ENCODE data around the gene TMEM45B.
"Not testable (repeated sequence)": the region's sequence is repeated elsewhere in the genome, so short reads cannot be mapped to it uniquely, and the experiment has no call there.

TMEM45B gene

GRCh38 chr11:129792663-129793062 lies 23.0 kb upstream of the TMEM45B start:
- Mint-ChIP-seq H3K27ac (no peak overlapping the region), H3K36me3 (peaks cover 9% of the 10 kb centered on the region), H3K9me3 (ENCODE audit: low read depth) (no peaks in the 10 kb centered on the region), H3K4me3 (no peak overlapping the region), H3K4me1 (ENCODE audit: low read depth) (peaks cover 11% of the 10 kb centered on the region), H3K27me3 (peaks cover 2% of the 10 kb centered on the region)

- Mint-ChIP-seq H3K4me1 (ENCODE audit: low read depth) (peaks cover 17% of the 10 kb centered on the region), H3K27me3 (peaks cover 2% of the 10 kb centered on the region), H3K36me3 (peaks cover 17% of the 10 kb centered on the region)
These were observed 20.6 kb upstream of the TMEM45B start for GRCh38 chr11:129795089-129795488.

GRCh38 chr11:129798212-129798611 lies 17.4 kb upstream of the TMEM45B start:
- Mint-ChIP-seq H3K4me1 (ENCODE audit: low read depth) (peaks cover 23% of the 10 kb centered on the region), H3K36me3 (peaks cover 20% of the 10 kb centered on the region), H3K9me3 (ENCODE audit: low read depth) (peaks cover 8% of the 10 kb centered on the region), H3K27ac (no peak overlapping the region), H3K27me3 (no peaks in the 10 kb centered on the region), H3K4me3 (no peak overlapping the region)

More at GRCh38 chr11:129795089-129795488, 20.6 kb upstream of the TMEM45B start:
- Mint-ChIP-seq H3K27ac (no peak overlapping the region), H3K4me3 (no peak overlapping the region), H3K9me3 (ENCODE audit: low read depth) (peaks cover 5% of the 10 kb centered on the region)

GRCh38 chr11:129800162-129800561 lies 15.5 kb upstream of the TMEM45B start:
- H3K4me1 Mint-ChIP-seq (ENCODE audit: low read depth), result peaks cover 42% of the 10 kb centered on the region
- H3K27me3 Mint-ChIP-seq, H3K4me3 Mint-ChIP-seq, H3K27ac Mint-ChIP-seq: not testable (repeated sequence)
- H3K36me3 Mint-ChIP-seq, result peaks cover 20% of the 10 kb centered on the region
- peaks cover 10% of the 10 kb centered on the region for H3K9me3 Mint-ChIP-seq (ENCODE audit: low read depth)

GRCh38 chr11:129800655-129801054 lies 15.0 kb upstream of the TMEM45B start:
- H3K4me1 Mint-ChIP-seq (ENCODE audit: low read depth), result peaks cover 46% of the 10 kb centered on the region
- no peak overlapping the region for H3K27ac Mint-ChIP-seq
- no peak overlapping the region for H3K4me3 Mint-ChIP-seq
- no peaks in the 10 kb centered on the region for H3K27me3 Mint-ChIP-seq
- peaks cover 11% of the 10 kb centered on the region for H3K9me3 Mint-ChIP-seq (ENCODE audit: low read depth)
- peaks cover 15% of the 10 kb centered on the region for H3K36me3 Mint-ChIP-seq

GRCh38 chr11:129803533-129803932 lies 12.1 kb upstream of the TMEM45B start:
- H3K4me3 Mint-ChIP-seq, result peak overlapping the region; percentile 69
- H3K4me1 Mint-ChIP-seq (ENCODE audit: low read depth), result peaks cover 57% of the 10 kb centered on the region
- peak overlapping the region; percentile 46 for H3K27ac Mint-ChIP-seq
- peaks cover 10% of the 10 kb centered on the region for H3K9me3 Mint-ChIP-seq (ENCODE audit: low read depth)
- H3K36me3 Mint-ChIP-seq, result peaks cover 15% of the 10 kb centered on the region
- H3K27me3 Mint-ChIP-seq, result no peaks in the 10 kb centered on the region

GRCh38 chr11:129804012-129804411 lies 11.6 kb upstream of the TMEM45B start:
- H3K4me1 Mint-ChIP-seq (ENCODE audit: low read depth), result peaks cover 56% of the 10 kb centered on the region
- H3K36me3 Mint-ChIP-seq, result peaks cover 15% of the 10 kb centered on the region
- H3K27ac Mint-ChIP-seq, result no peak overlapping the region
- H3K27me3 Mint-ChIP-seq, result no peaks in the 10 kb centered on the region
- H3K4me3 Mint-ChIP-seq, result peak overlapping the region; percentile 69
- H3K9me3 Mint-ChIP-seq (ENCODE audit: low read depth), result peaks cover 8% of the 10 kb centered on the region

GRCh38 chr11:129808241-129808640 lies 7.4 kb upstream of the TMEM45B start:
- H3K4me1 Mint-ChIP-seq (ENCODE audit: low read depth), result peaks cover 50% of the 10 kb centered on the region
- not testable (repeated sequence) for H3K4me3 Mint-ChIP-seq, H3K27ac Mint-ChIP-seq, H3K36me3 Mint-ChIP-seq, H3K27me3 Mint-ChIP-seq
- H3K9me3 Mint-ChIP-seq (ENCODE audit: low read depth), result peaks cover 11% of the 10 kb centered on the region

- peaks cover 9% of the 10 kb centered on the region for H3K27me3 Mint-ChIP-seq
- no peak overlapping the region for H3K27ac Mint-ChIP-seq
- peaks cover 7% of the 10 kb centered on the region for H3K9me3 Mint-ChIP-seq (ENCODE audit: low read depth)
- peaks cover 2% of the 10 kb centered on the region for H3K36me3 Mint-ChIP-seq
- peak overlapping the region; percentile 88 for H3K4me3 Mint-ChIP-seq
- peaks cover 44% of the 10 kb centered on the region for H3K4me1 Mint-ChIP-seq (ENCODE audit: low read depth)
These were observed 2.3 kb upstream of the TMEM45B start for GRCh38 chr11:129813231-129813791.

GRCh38 chr11:129814244-129815014 lies 1.2 kb upstream of the TMEM45B start:
- Mint-ChIP-seq H3K4me1 (ENCODE audit: low read depth) (peaks cover 49% of the 10 kb centered on the region), H3K27ac (peak overlapping the region; percentile 42), H3K4me3 (peak overlapping the region; percentile 88), H3K36me3 (no peaks in the 10 kb centered on the region), H3K9me3 (ENCODE audit: low read depth) (peaks cover under 1% of the 10 kb centered on the region), H3K27me3 (peaks cover 10% of the 10 kb centered on the region)

- H3K9me3 Mint-ChIP-seq (ENCODE audit: low read depth), result no peaks in the 10 kb centered on the region
- H3K27me3 Mint-ChIP-seq, result peaks cover 12% of the 10 kb centered on the region
- H3K36me3 Mint-ChIP-seq, result peaks cover 5% of the 10 kb centered on the region
- peaks cover 45% of the 10 kb centered on the region for H3K4me1 Mint-ChIP-seq (ENCODE audit: low read depth)
- no peak overlapping the region for H3K27ac Mint-ChIP-seq
- H3K4me3 Mint-ChIP-seq, result no peak overlapping the region
These were observed 1.9 kb downstream of the TMEM45B start for GRCh38 chr11:129817534-129818051.

- not testable (repeated sequence) for H3K9me3 Mint-ChIP-seq (ENCODE audit: low read depth); H3K4me3 Mint-ChIP-seq; H3K36me3 Mint-ChIP-seq; H3K27ac Mint-ChIP-seq
- Mint-ChIP-seq H3K27me3 (peaks cover 12% of the 10 kb centered on the region), H3K4me1 (ENCODE audit: low read depth) (peaks cover 40% of the 10 kb centered on the region)
These were observed 2.6 kb downstream of the TMEM45B start for GRCh38 chr11:129818236-129818635.

- peaks cover 30% of the 10 kb centered on the region for H3K4me1 Mint-ChIP-seq (ENCODE audit: low read depth)
- peaks cover 12% of the 10 kb centered on the region for H3K27me3 Mint-ChIP-seq
These were observed 3.6 kb downstream of the TMEM45B start for GRCh38 chr11:129819237-129819636.

GRCh38 chr11:129820228-129820627 lies 4.6 kb downstream of the TMEM45B start:
- not testable (repeated sequence) for H3K36me3 Mint-ChIP-seq; H3K9me3 Mint-ChIP-seq (ENCODE audit: low read depth); H3K4me3 Mint-ChIP-seq; H3K27ac Mint-ChIP-seq
- peaks cover 21% of the 10 kb centered on the region for H3K4me1 Mint-ChIP-seq (ENCODE audit: low read depth)
- H3K27me3 Mint-ChIP-seq, result peaks cover 12% of the 10 kb centered on the region

More at GRCh38 chr11:129819237-129819636, 3.6 kb downstream of the TMEM45B start:
- Mint-ChIP-seq H3K9me3 (ENCODE audit: low read depth) (no peaks in the 10 kb centered on the region), H3K4me3 (no peak overlapping the region), H3K27ac (no peak overlapping the region), H3K36me3 (peaks cover 5% of the 10 kb centered on the region)

GRCh38 chr11:129823281-129823680 lies 7.6 kb downstream of the TMEM45B start:
- not testable (repeated sequence) for H3K36me3 Mint-ChIP-seq; H3K27me3 Mint-ChIP-seq; H3K4me3 Mint-ChIP-seq; H3K9me3 Mint-ChIP-seq (ENCODE audit: low read depth); H3K4me1 Mint-ChIP-seq (ENCODE audit: low read depth); H3K27ac Mint-ChIP-seq

Measured in activated naive CD8-positive, alpha-beta T cell (primary cell).